ENCODE results near the gene KIF18B.

GRCh38 chr17:44956998-44957981 is 9.7 kb upstream of the KIF18B start:
- no peak for TF ChIP-seq CTCF (IDR thresholded peaks at IDR 0.05)
- TF ChIP-seq EZH2 (IDR thresholded peaks at IDR 0.05; ENCODE audit: borderline replicate concordance, insufficient read depth, low read depth, low read length, poor library complexity, severe bottlenecking) = no peak
